LoVo (cell line): ENCODE measurements around the gene ANXA1.

Source experiments
- DNase-seq: peaks from one replicate; pipeline ENCODE4 v3.0.0-alpha.2; 2016; ENCODE audit warnings: low spot score

The ANXA1 gene

DNA sequence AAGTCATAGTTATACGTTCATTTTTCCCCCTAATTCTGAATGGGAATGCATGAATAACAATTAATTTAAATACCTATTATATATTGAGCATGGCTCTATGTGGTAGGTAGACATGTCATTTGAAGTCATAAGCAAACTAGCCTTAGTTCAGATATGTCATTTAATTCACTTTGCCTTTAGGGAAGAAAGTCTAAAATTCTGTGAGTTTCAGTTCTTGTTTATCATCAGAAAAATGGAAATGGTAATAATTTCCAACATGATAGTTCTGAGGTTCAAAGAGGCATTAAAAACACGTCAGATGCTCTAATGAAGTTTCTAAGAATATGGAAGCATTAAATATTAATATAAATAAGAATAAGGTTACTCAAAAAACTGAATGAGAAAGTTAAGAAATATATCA is 13.1 kb upstream of the ANXA1 start:
- no peak for DNase-seq

DNA sequence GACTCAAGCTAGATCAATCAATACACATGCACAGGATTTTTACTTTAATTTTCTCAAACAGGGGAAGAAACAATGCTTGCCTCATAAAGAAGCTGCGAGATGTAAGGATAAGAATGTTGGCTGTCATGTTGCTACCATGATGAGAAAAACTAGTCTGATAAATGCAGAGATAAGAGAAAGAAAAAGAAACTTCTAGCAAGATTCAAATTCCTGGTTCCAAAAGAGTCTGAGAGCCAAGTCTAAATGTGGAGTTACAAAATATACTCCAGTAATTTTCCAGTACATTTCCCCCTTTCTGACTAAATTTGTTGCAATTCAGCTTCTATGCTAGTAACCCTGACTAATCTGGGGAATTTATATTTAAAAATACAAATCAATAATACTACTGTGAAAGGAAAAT is 10.4 kb upstream of the ANXA1 start:
- no peak for DNase-seq

DNA sequence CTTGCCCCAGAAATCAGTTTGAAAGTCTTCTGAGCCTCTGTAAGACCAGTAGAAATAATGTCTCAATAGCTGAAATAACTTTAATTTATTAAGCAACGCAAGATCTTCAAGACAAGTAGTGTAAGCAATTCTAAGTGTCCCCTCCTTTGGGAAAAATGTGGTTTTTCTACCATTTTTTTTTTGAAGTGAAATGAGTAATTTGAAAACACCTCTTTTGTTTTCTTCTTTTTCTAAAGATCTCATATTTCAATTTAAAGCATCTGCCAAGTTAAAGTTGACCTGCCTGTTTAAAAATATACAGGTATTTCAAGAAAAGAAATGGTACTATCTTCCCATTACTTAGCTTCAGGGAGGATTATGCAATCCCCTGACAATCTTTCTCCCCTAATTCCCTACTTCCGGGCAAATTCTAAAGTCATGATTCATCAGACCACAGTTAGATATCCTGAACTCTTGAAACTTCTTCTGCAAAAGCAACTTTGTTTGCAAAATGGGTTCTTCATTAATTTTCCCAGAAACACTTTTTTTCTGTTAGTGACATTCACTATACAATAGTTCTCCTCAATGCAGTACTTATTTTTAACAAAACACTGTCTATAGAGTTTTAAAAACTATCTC is 7.8 kb upstream of the ANXA1 start:
- DNase-seq: peak; percentile 82

DNA sequence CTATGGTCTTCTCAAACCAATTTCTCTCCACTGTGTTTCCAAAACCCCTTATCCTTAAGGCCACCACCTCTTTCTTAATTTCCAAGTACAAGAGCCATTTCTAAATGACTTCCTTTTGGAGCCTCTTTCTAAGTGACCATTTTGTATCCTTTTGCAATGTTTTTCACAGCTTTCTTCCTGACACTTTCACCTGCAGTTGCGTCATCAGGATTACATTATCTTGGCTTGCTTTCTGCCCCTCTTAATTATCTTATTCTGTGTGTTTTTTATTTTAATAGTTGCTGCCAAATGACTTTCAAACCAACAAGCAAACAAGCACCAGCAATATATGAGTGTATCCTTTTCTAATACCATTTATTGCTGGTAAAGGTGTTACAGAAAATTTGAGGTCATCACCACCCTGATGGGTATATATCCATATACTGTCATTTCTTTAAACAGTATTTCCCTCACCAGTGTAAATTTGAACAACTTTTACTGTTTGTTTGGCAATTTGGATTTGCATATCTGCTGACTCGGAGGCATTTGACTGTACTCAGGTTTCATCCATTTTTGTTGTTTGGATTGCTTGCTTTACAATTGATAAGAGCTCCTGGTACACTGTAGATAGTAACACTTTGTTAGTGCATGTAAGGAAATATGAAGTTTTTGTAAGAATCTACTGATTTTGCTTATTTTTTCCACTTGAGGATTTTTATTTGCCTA is 5.4 kb upstream of the ANXA1 start:
- DNase-seq: no peak

DNA sequence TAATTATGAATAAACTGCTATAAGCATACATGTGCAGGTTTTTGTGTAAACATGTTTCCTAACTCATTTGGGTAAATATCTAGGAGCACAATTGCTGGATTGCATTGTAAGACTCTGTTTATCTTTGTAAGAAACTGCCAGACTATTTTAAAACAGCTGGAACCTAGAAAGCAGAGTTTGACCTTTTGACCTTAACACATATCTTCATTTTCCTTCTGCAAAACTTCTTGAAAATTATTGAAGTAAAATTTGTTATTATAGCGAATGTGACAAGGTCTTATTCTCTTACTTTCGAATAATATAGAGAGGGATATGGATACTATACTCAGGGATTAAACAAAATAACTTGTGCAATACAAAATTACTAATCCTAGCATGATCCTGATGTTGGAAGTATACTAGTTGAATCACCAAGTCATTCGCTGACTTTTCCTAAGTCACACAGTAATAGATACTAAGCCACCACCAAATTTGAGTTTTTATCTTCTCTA is 3.2 kb upstream of the ANXA1 start:
- no peak for DNase-seq

DNA sequence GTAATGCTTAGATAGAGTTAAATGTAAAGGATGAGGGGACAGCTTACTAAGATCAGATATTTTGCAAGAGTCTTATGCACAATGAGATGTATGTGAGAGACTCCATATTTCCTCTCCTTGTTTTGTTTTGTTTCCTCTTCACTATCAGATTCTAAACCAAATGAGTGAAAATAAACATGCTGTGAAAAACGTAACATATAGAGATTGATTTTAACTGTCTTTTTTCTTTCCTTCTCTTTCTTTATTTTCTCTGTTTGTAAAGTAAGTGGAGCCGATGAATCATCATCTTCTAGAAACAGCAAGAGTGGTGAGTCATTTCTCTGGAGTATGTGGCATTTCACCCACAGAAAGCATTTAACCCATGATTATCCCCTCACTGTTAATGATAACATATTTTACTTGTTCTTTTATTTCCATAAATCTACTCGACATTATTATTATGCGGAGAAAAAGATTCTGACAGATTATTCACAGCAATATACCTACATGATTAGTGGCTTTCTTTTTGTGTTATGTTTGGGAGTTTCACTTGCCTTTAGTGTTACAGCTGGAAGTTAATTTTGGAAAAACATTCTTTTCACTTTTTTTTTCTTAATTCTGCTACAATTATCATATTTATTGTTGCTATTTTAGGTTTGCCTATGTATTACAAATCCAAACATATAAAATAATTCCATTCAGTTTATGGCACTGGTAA is 2.1 kb upstream of the ANXA1 start:
- peak; percentile 83 for DNase-seq

DNA sequence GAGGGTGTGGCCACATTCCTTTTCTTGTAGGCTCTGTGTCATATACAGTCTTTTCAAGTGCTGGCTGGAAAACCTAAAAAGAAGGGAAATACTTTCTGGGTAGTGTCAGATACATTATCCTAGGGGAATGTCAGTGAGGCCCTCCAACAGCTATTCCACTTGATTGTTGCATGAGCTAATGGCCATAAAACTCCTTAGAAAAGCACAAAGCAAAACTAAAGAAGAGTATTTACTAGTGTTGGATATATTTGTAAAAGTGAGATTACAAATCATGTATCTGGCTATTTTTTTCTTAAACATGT is 829 bp downstream of the ANXA1 start:
- peak; percentile 50 for DNase-seq

DNA sequence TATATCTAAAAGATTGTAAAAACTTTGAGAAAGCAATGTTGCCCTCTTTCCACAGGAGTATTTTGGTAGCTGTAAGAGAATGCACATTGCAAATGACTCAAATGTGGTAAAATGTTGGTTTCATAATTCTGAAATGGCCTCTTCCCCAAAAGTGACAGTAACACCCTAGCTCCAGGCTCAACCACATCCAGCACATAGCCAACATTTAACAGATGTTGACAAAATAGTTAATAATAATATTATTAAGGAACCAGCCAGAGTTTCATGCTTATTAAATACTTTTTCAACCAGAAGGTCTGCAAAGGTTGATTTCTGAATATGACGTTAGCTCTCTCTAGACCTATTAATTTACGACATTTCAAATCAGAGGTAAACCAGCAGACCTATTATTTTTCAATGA is 1.3 kb downstream of the ANXA1 start:
- no peak for DNase-seq

DNA sequence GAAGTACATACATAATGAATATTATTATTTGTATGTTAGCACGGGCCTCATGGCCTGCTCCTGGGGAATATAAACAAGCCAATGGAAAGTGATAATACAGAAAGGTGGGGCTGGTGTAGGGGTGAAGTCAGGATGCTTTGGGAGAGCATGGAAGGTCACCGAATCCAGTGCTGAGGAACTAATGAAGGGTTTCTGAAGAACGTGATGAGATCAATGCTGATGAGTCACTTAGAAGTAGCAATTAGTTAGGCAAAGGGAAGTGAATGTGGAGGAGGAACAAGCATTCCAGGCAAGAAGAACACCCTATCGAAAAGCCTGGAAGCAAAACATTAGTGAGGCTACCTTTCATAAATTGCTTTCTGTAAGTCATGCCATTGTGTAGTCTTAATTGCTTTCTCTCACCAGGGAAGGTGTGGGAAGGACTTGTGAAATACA is 2.1 kb downstream of the ANXA1 start:
- DNase-seq: no peak

DNA sequence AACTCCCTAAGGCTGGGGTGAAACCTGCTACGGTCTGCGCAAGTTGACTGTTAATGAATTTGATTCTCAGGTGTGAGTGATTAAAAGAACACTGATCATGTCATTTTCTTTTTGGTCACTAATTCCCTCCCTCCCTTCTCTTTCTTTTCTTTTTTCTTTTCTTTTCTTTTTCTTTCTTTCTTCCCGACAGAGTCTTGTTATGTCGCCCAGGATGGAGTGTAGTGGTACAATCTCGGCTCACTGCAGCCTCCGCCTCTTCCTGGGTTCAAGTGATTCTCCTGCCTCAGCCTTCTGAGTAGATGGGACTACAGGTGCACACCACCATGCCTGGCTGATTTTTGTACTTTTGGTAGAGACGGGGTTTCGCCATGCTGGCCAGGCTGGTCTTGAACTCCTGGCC is 2.6 kb downstream of the ANXA1 start:
- no peak for DNase-seq

DNA sequence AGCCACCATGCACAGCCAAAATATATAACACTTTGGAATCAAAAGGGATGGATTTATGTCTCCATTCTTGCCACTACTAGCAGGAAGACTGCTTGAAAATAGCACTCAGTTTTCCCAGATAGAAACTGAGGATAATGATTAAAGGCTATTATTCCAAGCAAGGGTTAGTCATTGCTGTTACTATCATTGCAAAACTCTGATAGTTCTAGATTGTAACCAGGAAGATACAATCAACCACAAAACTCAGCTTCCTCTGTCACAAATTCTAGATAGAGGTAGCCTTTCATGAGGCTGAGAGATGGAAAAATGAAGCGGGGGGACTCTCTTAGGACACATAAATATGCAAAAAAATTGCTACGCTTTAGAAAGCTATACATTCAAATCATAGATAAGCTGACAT is 3.1 kb downstream of the ANXA1 start:
- DNase-seq: no peak

DNA sequence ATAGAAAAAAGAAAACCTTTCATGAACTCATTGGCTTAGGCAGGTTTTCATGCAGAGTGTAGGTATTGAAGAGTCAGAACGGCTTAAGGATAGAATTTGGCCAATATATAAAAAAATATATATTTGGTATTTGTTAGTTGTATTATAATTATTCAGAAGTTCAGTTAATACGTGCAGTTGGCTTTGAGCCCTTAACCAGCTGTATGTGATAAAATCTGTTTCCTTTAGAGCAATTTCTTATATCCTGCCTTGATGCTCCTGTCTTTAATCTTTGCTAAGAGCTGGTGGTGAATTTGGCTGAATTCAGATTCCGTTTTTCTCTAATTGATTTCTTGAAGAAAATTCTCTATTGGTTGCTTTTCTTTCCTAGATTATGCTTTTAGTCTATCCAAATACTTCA is 3.7 kb downstream of the ANXA1 start:
- DNase-seq: no peak

DNA sequence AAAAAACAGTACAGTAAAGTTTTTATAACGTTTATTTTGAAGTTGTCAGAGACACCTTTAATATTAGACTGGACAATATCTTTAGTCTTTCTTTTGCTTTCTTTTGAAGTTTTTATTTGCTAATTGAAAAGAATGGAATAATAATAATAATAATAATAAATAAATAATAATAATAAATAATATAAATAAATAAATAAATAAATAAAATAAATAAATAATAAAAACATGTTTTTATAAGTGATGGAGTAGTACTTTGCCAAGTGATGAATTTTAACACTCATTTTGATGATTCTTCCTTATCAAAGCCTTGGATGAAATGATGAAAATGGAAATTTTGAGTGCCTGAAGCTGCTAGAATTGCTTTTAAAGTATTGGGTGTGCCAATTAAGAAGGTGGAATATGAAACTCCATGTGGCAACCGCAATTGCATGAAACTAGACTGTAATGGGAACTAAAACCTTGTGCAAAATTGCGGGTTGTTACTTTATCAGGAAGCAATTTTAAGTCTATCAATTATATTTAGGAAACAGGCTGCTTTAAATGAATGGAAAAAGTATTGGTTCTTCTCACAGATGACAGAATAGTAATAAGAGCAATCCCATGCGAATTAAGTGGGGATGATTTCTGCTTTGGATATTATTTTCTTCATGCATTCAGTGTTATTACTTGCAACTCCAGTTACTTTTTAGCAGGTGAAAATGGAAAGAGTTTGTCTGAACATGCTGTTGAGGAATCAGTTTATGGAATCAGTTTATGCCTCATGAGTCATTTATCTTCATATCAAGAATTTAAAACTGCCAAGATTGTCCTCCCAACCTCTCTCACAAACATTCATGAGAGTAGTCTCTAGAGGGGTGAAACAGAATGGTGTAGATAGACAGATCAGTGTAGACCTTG is 4.6 kb downstream of the ANXA1 start:
- DNase-seq: no peak

DNA sequence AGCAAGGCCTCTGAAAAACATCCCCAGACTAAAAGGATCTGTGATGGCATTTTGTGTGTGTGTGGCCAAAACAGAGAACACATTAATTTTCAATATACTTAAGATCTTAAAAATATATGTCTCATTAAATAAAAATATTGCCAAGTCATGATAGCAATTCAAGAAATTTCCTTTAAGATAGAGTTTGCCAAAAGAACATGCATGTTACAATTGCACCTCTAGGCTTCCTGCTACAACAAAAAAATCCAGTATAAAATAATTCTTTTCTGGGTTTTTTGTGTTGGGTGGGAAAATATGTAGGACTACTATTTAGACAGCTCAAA is 5.2 kb downstream of the ANXA1 start:
- DNase-seq: no peak

DNA sequence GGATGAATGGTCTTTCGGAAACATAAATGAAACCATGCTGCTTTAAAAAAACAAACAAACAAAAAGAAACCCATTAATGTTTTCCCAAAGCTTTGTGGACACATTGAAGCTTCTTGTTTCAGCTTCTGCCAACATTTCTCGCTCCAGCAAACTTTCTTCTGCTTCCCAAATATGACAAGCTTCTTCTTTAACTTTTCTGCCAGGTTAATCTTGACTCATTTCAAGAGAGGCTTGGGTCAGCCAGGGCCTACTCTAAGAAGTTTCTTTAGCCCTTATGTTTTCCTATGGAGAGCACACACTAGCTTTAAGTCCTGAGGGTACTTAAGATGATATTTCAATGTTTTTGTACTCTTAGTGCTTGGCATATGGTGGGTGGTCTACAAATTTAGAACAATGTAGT is 6.1 kb downstream of the ANXA1 start:
- DNase-seq: no peak

DNA sequence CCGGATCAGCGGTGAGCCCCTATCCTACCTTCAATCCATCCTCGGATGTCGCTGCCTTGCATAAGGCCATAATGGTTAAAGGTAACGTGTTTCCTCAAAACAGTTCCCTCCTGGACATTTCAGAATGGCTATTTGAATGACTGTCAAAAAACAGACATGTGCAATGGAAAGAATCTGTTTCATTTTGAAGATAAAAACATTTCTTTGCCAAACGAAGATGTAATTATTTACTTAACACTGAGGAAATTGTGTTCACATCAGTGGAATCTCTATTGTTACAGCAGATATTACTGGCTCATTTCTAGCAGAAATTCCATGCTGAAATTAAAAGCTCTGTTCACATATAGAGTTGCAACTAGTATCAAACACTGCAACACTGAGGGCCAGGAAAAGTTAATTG is 7.1 kb downstream of the ANXA1 start:
- DNase-seq: no peak

DNA sequence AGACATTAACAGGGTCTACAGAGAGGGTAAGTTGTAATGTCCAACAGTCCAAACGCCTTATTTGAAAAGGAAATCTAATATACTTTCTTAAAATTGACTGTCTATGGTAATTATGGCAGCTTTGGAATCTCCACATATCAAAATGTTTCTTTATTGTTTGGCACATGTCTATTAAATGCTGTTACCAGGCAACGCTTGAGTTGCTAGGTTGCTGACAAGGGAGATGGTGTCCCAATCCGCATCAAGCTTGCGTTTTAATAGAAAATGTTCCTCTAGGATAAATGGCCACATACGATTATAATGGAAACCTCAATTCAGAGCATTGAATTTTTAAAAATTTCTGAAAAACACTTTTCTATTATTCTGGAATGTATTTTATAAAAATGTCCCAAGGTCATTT is 9.2 kb downstream of the ANXA1 start:
- DNase-seq: no peak

DNA sequence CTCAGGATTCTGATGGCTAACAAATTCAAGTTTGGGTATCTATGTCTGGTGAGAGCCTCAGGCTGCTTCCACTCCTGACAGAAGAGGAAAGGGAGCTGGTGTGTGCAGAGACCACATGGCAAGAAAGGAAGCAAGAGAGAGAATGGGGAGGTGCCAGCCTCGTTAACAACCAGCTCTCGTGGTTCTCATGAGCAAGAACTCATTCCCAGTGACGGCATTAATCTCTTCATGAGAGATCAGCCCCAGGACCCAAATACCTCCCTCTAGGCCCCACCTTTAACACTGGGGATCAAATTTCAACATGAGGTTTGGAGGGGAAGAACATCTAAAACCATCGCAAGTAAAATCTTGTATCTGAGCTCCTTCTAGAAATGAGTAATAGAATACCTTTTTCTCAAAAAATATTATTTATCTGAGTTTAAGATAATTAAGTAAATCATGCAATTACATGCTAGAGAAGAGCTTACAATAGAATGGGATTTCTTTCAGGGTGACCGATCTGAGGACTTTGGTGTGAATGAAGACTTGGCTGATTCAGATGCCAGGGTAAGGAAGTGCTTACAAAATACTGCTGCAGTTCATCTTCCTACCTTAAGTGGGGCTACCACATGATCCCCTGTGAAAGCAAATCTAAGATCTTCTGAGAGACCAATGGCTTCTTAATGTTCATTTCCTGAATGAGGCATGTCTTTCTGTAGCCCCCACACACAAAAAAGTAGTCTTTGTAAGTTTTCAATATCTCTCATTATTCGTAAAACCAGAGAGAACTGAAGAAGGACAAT is 11.5 kb downstream of the ANXA1 start:
- no peak for DNase-seq

DNA sequence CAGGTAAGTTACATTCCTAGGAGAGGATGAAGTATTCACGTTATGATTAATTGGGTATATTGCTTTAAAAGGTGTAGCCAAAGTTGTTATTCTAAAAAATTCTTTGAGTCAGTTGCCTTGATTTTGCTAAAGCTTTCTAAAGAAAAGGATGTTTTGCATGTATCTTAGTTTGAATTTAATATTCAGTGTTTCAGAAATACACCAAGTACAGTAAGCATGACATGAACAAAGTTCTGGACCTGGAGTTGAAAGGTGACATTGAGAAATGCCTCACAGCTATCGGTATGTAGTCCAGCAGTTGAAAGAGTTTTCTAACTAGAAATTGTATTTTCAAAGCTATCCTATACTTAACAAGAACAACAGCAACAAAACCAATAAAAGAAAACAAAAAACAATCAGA is 14.2 kb downstream of the ANXA1 start:
- no peak for DNase-seq

DNA sequence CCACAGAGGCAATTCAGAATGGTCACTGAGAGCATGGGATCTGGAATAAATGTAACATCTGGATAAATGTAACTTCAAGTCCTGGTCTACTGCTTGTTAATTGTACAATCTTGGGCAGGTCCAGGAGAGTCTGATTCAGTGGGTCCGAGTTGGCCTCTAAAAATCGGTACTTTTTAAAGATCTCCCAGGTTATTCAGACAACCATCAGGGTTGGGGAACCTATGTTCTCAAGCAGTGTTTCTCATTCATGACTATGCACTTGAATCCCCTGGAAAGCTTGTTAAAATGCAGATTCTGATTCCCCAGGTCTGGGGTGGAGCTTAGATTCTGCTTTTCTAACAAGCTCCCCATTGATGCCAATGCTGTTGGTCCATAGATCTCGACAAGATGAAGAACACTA is 14.8 kb downstream of the ANXA1 start:
- DNase-seq: no peak

DNA sequence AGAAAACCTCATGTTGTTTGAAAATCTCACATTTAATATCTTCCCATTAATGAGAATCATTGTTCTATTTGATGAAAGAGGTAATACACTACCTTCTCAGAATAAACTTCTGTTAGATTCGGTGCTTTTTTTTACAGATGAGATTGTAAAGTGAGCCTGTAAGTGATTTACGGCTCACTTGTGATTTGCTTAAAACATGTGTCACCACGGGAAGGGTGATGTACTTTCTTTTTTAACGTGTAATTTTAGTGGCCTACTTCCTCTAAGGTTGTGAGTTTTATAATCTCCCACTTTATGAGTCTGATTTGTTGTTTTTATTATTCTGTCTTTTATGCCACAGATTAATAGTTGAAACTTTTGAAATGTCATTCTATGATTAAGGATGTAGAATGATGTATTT is 15.9 kb downstream of the ANXA1 start:
- no peak for DNase-seq
